NCI-H1105 (cell line): ENCODE measurements around the gene COL4A3.

Experiments
- DNase-seq: peaks from one replicate; lab custom pipeline; 2025; lab: John Stamatoyannopoulos, UW

Gene COL4A3

GRCh38 chr2:227163998-227164762 lies at the start of gene COL4A3, which contains the start of gene COL4A4:
Gene COL4A3 (plus strand): TSS chr2:227164624. CDS start chr2:227164727, 103 bp downstream.
Gene COL4A4 (minus strand): TSS chr2:227164205. CDS start chr2:227147483, 16,722 bp downstream.
- peak; percentile 38 for DNase-seq

- DNase-seq: no peak
These were observed 48.7 kb upstream of the COL4A3 start for GRCh38 chr2:227115761-227116160.

- DNase-seq: no peak
These were observed 47.4 kb upstream of the COL4A3 start for GRCh38 chr2:227117027-227117426.

GRCh38 chr2:227117852-227118251 lies 46.6 kb upstream of the COL4A3 start:
- DNase-seq: no peak

- no peak for DNase-seq
These were observed 46.1 kb upstream of the COL4A3 start for GRCh38 chr2:227118353-227118752.

- DNase-seq: no peak
These were observed 40.7 kb upstream of the COL4A3 start for GRCh38 chr2:227123697-227124096.

- peak; percentile 33 for DNase-seq
These were observed 39.6 kb upstream of the COL4A3 start for GRCh38 chr2:227124811-227125210.

- DNase-seq: no peak
These were observed 38.9 kb upstream of the COL4A3 start for GRCh38 chr2:227125506-227125905.

- peak; percentile 34 for DNase-seq
These were observed 37.2 kb upstream of the COL4A3 start for GRCh38 chr2:227127201-227127600.

- no peak for DNase-seq
These were observed 33.8 kb upstream of the COL4A3 start for GRCh38 chr2:227130636-227131035.

GRCh38 chr2:227132986-227133385 lies 31.4 kb upstream of the COL4A3 start:
- no peak for DNase-seq

- DNase-seq: no peak
These were observed 29.8 kb upstream of the COL4A3 start for GRCh38 chr2:227134591-227134990.

- no peak for DNase-seq
These were observed 23.1 kb upstream of the COL4A3 start for GRCh38 chr2:227141301-227141700.

- DNase-seq: no peak
These were observed 20.5 kb upstream of the COL4A3 start for GRCh38 chr2:227143895-227144294.

- DNase-seq: no peak
These were observed 18.0 kb upstream of the COL4A3 start for GRCh38 chr2:227146456-227146855.

- DNase-seq: no peak
These were observed 17.4 kb upstream of the COL4A3 start for GRCh38 chr2:227147023-227147422.

GRCh38 chr2:227148106-227148505 lies 16.3 kb upstream of the COL4A3 start:
- DNase-seq: no peak

- no peak for DNase-seq
These were observed 14.0 kb upstream of the COL4A3 start for GRCh38 chr2:227150222-227150936.

GRCh38 chr2:227152093-227152766 lies 12.2 kb upstream of the COL4A3 start:
- DNase-seq: no peak

GRCh38 chr2:227153307-227153706 lies 11.1 kb upstream of the COL4A3 start:
- DNase-seq: no peak

- no peak for DNase-seq
These were observed 10.5 kb upstream of the COL4A3 start for GRCh38 chr2:227153758-227154486.
